HepG2 (cell line): ENCODE results near the gene CLEC16A. TPM values are rescaled to one million over a fixed set of nuclear protein-coding genes. Genes with fewer than 3 reads are reported as not detected.

ENCODE experiments used
- ATRX ChIP-seq: sonication (generic); formaldehyde crosslinking; IDR thresholded peaks from 2 replicates; pipeline ENCODE4 v1.4.0; 2020; ENCODE audit warnings: missing genetic modification reagents, borderline replicate concordance
- BORCS8-MEF2B ChIP-seq: sonication (generic); formaldehyde crosslinking; IDR thresholded peaks from 2 replicates; pipeline ENCODE4 v1.8.0; 2022; ENCODE audit warnings: mild to moderate bottlenecking, missing genetic modification reagents
- CHD2 ChIP-seq: IDR thresholded peaks from 2 replicates; pipeline ENCODE4 v1.6.1; 2011; ENCODE audit warnings: low read depth, low read length, improper control_type of control experiment
- ELF1 ChIP-seq: sonication (generic); formaldehyde crosslinking; IDR thresholded peaks from 2 replicates; pipeline ENCODE4 v1.4.0; 2020; ENCODE audit warnings: missing genetic modification reagents
- ETV5 ChIP-seq: IDR thresholded peaks from 2 replicates; pipeline ENCODE4 v1.6.1; 2018; ENCODE audit warnings: missing biosample characterization, missing genetic modification reagents, inconsistent platforms, borderline replicate concordance
- FOXM1 ChIP-seq: sonication (generic); formaldehyde crosslinking; IDR thresholded peaks from 2 replicates; pipeline ENCODE4 v1.5.0; 2020; ENCODE audit warnings: missing genetic modification reagents
- GATA4 ChIP-seq: sonication (generic); IDR thresholded peaks from 2 replicates; pipeline ENCODE4 v1.6.1; 2016; ENCODE audit warnings: antibody characterized with exemption, low read depth, borderline replicate concordance
- GTF3A ChIP-seq: sonication (generic); formaldehyde crosslinking; conservative IDR thresholded peaks from 2 replicates; pipeline ENCODE4 v1.4.0; 2020; ENCODE audit warnings: mild to moderate bottlenecking, missing genetic modification reagents
- KLF15 ChIP-seq: sonication (generic); formaldehyde crosslinking; IDR thresholded peaks from 2 replicates; pipeline ENCODE4 v1.8.1; 2023; ENCODE audit warnings: borderline replicate concordance, mild to moderate bottlenecking, inconsistent platforms, missing genetic modification reagents, mixed read lengths
- MAFG ChIP-seq: sonication (generic); formaldehyde crosslinking; IDR thresholded peaks from 2 replicates; pipeline ENCODE4 v1.5.1; 2020; ENCODE audit warnings: mild to moderate bottlenecking, missing genetic modification reagents
- MAFK ChIP-seq, 2 experiments: IDR thresholded peaks in 1 of 2; conservative IDR thresholded peaks in 1 of 2; 2 replicates each; pipeline ENCODE4 v1.6.1; 2011; ENCODE audit warnings: improper control_type of control experiment in 2 of 2, low read length in 2 of 2
- MIER3 ChIP-seq: IDR thresholded peaks from 2 replicates; pipeline ENCODE4 v1.6.1; 2016; ENCODE audit warnings: missing compliant biosample characterization, borderline replicate concordance
- MYNN ChIP-seq: sonication (generic); formaldehyde crosslinking; IDR thresholded peaks from 2 replicates; pipeline ENCODE4 v1.4.0; 2020; ENCODE audit warnings: mild to moderate bottlenecking, low read depth, missing genetic modification reagents
- NBN ChIP-seq: fragments of 450-650 bp; conservative IDR thresholded peaks from 2 replicates; pipeline ENCODE4 v1.6.1; 2017
- NFYC ChIP-seq: IDR thresholded peaks from 2 replicates; pipeline ENCODE4 v1.6.1; 2016; ENCODE audit warnings: missing genetic modification reagents, missing compliant biosample characterization
- PCBP2 ChIP-seq: fragments of 200-400 bp; formaldehyde crosslinking; optimal IDR thresholded peaks from 2 replicates; pipeline ENCODE3; 2018; ENCODE audit warnings: low read length, low read depth; ENCODE audit not compliant: poor library complexity, severe bottlenecking
- PITX1 ChIP-seq: sonication (generic); formaldehyde crosslinking; IDR thresholded peaks from 2 replicates; pipeline ENCODE4 v1.5.1; 2020; ENCODE audit warnings: mild to moderate bottlenecking, missing genetic modification reagents
- SMARCC2 ChIP-seq: fragments of 450-650 bp; IDR thresholded peaks from 2 replicates; pipeline ENCODE4 v1.6.1; 2017; ENCODE audit warnings: antibody characterized with exemption, mild to moderate bottlenecking
- SP140L ChIP-seq: sonication (generic); formaldehyde crosslinking; IDR thresholded peaks from 2 replicates; pipeline ENCODE4 v1.4.0; 2020; ENCODE audit warnings: missing genetic modification reagents, borderline replicate concordance
- TCF7L2 ChIP-seq: IDR thresholded peaks from 2 replicates; pipeline ENCODE4 v1.6.1; 2011; ENCODE audit warnings: mild to moderate bottlenecking, low read depth, low read length, moderate library complexity
- ZFP1 ChIP-seq: IDR thresholded peaks from 2 replicates; pipeline ENCODE4 v1.6.1; 2016
- ZFP37 ChIP-seq: sonication (generic); formaldehyde crosslinking; IDR thresholded peaks from 2 replicates; pipeline ENCODE4 v1.4.0; 2020; ENCODE audit warnings: missing genetic modification reagents, borderline replicate concordance
- ZIK1 ChIP-seq: sonication (generic); formaldehyde crosslinking; IDR thresholded peaks from 2 replicates; pipeline ENCODE4 v1.5.0; 2020; ENCODE audit warnings: mild to moderate bottlenecking, low read depth, missing genetic modification reagents, borderline replicate concordance
- ZKSCAN5 ChIP-seq: sonication (generic); formaldehyde crosslinking; IDR thresholded peaks from 2 replicates; pipeline ENCODE4 v1.5.1; 2020; ENCODE audit warnings: mild to moderate bottlenecking, missing genetic modification reagents
- ZNF335 ChIP-seq: sonication (generic); formaldehyde crosslinking; IDR thresholded peaks from 2 replicates; pipeline ENCODE4 v1.4.0; 2020; ENCODE audit warnings: missing genetic modification reagents
- ZNF33A ChIP-seq: sonication (generic); formaldehyde crosslinking; IDR thresholded peaks from 2 replicates; pipeline ENCODE4 v1.5.1; 2020; ENCODE audit warnings: missing genetic modification reagents, mild to moderate bottlenecking, moderate library complexity, borderline replicate concordance
- ZNF562 ChIP-seq: sonication (generic); formaldehyde crosslinking; IDR thresholded peaks from 2 replicates; pipeline ENCODE4 v1.8.0; 2022; ENCODE audit warnings: missing genetic modification reagents, borderline replicate concordance
- ZNF572 ChIP-seq: sonication (generic); formaldehyde crosslinking; IDR thresholded peaks from 2 replicates; pipeline ENCODE4 v1.5.1; 2020; ENCODE audit warnings: mild to moderate bottlenecking, missing genetic modification reagents
- ZNF713 ChIP-seq: sonication (generic); formaldehyde crosslinking; IDR thresholded peaks from 2 replicates; pipeline ENCODE4 v1.4.0; 2020; ENCODE audit warnings: mild to moderate bottlenecking, missing genetic modification reagents
- ZNF83 ChIP-seq: sonication (generic); formaldehyde crosslinking; IDR thresholded peaks from 2 replicates; pipeline ENCODE4 v1.4.0; 2020; ENCODE audit warnings: missing genetic modification reagents, mild to moderate bottlenecking, borderline replicate concordance
- polyA plus RNA-seq, 8 experiments: library from polyadenylated mRNA; depleted of rRNA in 3 of 8; stranded (reverse) in 7 of 8; unstranded in 1 of 8; fragments of >200 nt; fragmentation: Illumina TruSeq in 4 of 8; extraction: Trizol in 4 of 8; gene quantifications; 2 replicates each; pipeline versions ENCODE4 v1.2.1 to v1.2.3, GENCODE V29; 2011 to 2016; ENCODE audit warnings: low read depth in 4 of 8, missing spikeins in 1 of 8, mixed read lengths in 1 of 8; ENCODE audit not compliant: insufficient read depth in 1 of 8
- total RNA-seq, 5 experiments: library from RNA; depleted of rRNA; stranded (reverse); fragments of >200 nt; fragmentation: Illumina TruSeq; extraction: Trizol; gene quantifications; 2 replicates each; pipeline ENCODE4 v1.2.3, GENCODE V29; 2016; ENCODE audit warnings: low read depth in 1 of 5
- TF ChIP-seq, protein P1 (sequence below): sonication (generic); formaldehyde crosslinking; IDR thresholded peaks from 2 replicates; pipeline ENCODE4 v1.4.0; 2020; ENCODE audit warnings: missing genetic modification reagents, mild to moderate bottlenecking, borderline replicate concordance

CLEC16A gene
- total and polyA plus RNA-seq, 2 of the 13 experiments (the other 11 are each of a cell fraction or from before 2014, with no cell fraction given): 8.5 to 10.3 TPM

DNA sequence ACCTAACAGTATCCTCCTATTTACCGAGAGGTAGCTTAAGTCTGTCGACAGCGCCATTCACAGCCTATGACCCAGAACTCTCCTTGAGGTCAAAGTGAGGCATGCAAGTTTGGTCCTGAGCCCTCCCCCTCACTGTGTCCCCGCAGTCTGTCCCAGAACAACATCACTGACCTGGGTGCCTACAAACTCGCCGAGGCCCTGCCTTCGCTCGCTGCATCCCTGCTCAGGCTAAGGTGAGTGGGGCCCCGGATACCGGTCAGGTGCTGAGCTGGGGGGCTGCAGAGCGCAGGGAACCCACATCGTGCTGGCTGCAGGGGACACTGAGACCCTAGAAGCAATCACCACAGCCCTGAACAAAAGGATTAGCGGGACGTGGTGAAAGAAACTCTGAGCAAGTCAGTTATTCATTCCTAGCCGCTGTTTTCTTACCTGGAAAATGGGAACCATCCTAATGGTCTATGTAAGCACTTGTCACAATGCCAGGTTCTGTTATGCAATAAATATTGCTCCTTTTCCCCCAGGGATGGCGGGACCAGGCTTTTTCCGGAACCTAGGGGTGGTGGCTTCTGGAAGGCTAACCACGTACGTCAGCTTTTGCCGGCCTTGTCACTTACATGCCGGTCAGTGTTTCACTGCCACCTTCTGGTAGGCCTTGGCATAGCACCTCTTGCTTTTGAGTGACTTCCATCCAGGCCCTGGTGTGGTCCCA is 25.9 kb upstream of the CLEC16A start (continued):
- TF ChIP-seq ZIK1 (CRISPR knock-in tag) (peak; percentile 74), CHD2 (no peak), MAFG (CRISPR knock-in tag) (0 out of 2 replicates have a peak, but pooled peaks have one; percentile 45), ZKSCAN5 (CRISPR knock-in tag) (no peak), MIER3 (no peak), ZNF33A (no peak), ZFP1 (CRISPR knock-in tag) (no peak), KLF15 (no peak), SMARCC2 (no peak), ZNF83 (no peak), PCBP2 (no peak), ZNF335 (peak; percentile 84), MYNN (CRISPR knock-in tag) (no peak), PITX1 (peak; percentile 64; the same call in 1 of the 2 replicates), ZFP37 (CRISPR knock-in tag) (no peak), SP140L (CRISPR knock-in tag) (0 out of 2 replicates have a peak, but pooled peaks have one; percentile 71), MAFK (conservative IDR thresholded peaks at IDR 0.05 in 1 of 2, IDR thresholded peaks at IDR 0.05 in 1 of 2; ENCODE audit: low read length in 2 of 2) (peak; percentile 10 to 39; a peak in 2 of 4 replicates), GTF3A (CRISPR knock-in tag) (no peak), GATA4 (no peak), FOXM1 (CRISPR knock-in tag) (0 out of 2 replicates have a peak, but pooled peaks have one; percentile 55), ETV5 (CRISPR knock-in tag) (peak; percentile 74), ELF1 (CRISPR knock-in tag) (peak; percentile 54), ZNF572 (CRISPR knock-in tag) (0 out of 2 replicates have a peak, but pooled peaks have one; percentile 59), NBN (no peak), BORCS8-MEF2B (peak; percentile 84), ZNF562 (CRISPR knock-in tag) (no peak), ZNF713 (CRISPR knock-in tag) (no peak; the same call in 1 of the 2 replicates), ATRX (CRISPR knock-in tag) (no peak), TCF7L2 (no peak), NFYC (CRISPR knock-in tag) (no peak)
- TF ChIP-seq, protein P1, sequence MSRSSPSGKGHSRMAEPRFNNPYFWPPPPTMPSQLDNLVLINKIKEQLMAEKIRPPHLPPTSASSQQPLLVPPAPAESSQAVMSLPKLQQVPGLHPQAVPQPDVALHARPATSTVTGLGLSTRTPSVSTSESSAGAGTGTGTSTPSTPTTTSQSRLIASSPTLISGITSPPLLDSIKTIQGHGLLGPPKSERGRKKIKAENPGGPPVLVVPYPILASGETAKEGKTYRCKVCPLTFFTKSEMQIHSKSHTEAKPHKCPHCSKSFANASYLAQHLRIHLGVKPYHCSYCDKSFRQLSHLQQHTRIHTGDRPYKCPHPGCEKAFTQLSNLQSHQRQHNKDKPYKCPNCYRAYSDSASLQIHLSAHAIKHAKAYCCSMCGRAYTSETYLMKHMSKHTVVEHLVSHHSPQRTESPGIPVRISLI (CRISPR knock-in tag): 0 out of 2 replicates have a peak, but pooled peaks have one; percentile 28
